ENCODE measurements around the gene OR51I1.

- TF ChIP-seq CTCF (IDR thresholded peaks at IDR 0.05; ENCODE audit: low read length), result no peak
- no peak for TF ChIP-seq EZH2phosphoT487 (IDR thresholded peaks at IDR 0.05; ENCODE audit: low read length)
- no peak for TF ChIP-seq EZH2 (optimal IDR thresholded peaks at IDR 0.05; ENCODE audit: low read depth, low read length)
Measured at GRCh38 chr11:5421811-5422210, 19.5 kb downstream of the OR51I1 start, which contains the start of gene OR51Q1.

All from MM.1S (cell line).